Measurements from ENCODE around the gene REN. TPM values are rescaled to one million over a fixed set of nuclear protein-coding genes. Genes with fewer than 3 reads are reported as not detected.

Gene REN
- under 1 TPM in 2 of 4 donors, not detected in 2; 0.17 to 0.26 TPM for total RNA-seq

GRCh38 chr1:204166219-204166618, at the start of gene REN:
REN (minus strand) TSS chr1:204166337; CDS start chr1:204166293, 44 bp downstream.
- TF ChIP-seq POLR2A (IDR thresholded peaks at IDR 0.05): no peak
- TF ChIP-seq CTCF (IDR thresholded peaks at IDR 0.05): no peak
- no peak for DNase-seq (ENCODE audit: low spot score in 2 of 2)
- intact Hi-C loops (cut with DNase I; ENCODE audit: low total_unique reads): no loop called here
- WGBS, 2 donors: 57 to 59% methylated on average over 5 of the region's 5 CpGs
- no peak within 1 kb of the TSS for H3K4me3 ChIP-seq (ENCODE audit: low read depth, poor library complexity, severe bottlenecking)

GRCh38 chr1:204213668-204214662, 47.8 kb upstream of the REN start, which contains the start of gene GOLT1A:
GOLT1A (minus strand) TSS chr1:204213988; CDS start chr1:204213906, 82 bp downstream.
- peak; percentile 38 to 89 for DNase-seq (ENCODE audit: low spot score in 2 of 2)
- intact Hi-C loops (cut with DNase I; ENCODE audit: low total_unique reads): loop anchor here (10.0 kb wide), 1 partner anchor 151 kb away; no protein-coding TSS in a partner anchor

GRCh38 chr1:204212715-204213114, 46.6 kb upstream of the REN start:
- DNase-seq (ENCODE audit: low spot score in 2 of 2): peak in 1 of 2 donors; percentile 26
- H3K4me3 ChIP-seq (ENCODE audit: low read depth, poor library complexity, severe bottlenecking): no peak overlapping the region
- 93 to 96% methylated on average over 3 of the region's 3 CpGs for WGBS, 2 donors
- TF ChIP-seq POLR2A (IDR thresholded peaks at IDR 0.05) (no peak), CTCF (IDR thresholded peaks at IDR 0.05) (no peak)
- intact Hi-C loops (cut with DNase I; ENCODE audit: low total_unique reads): loop anchor here (10.0 kb wide), 1 partner anchor 152 kb away; no protein-coding TSS in a partner anchor

More at GRCh38 chr1:204213668-204214662, 47.8 kb upstream of the REN start, which contains the start of gene GOLT1A:
- TF ChIP-seq POLR2A (IDR thresholded peaks at IDR 0.05) (no peak), CTCF (IDR thresholded peaks at IDR 0.05) (no peak)
- WGBS, 2 donors: 12 to 15% methylated on average over 40 to 41 of the region's 41 CpGs
- no peak within 1 kb of the TSS for H3K4me3 ChIP-seq (ENCODE audit: low read depth, poor library complexity, severe bottlenecking)

- no peak for TF ChIP-seq POLR2A (IDR thresholded peaks at IDR 0.05)
- no peak for TF ChIP-seq CTCF (IDR thresholded peaks at IDR 0.05)
- peak in 1 of 2 donors; percentile 48 for DNase-seq (ENCODE audit: low spot score in 2 of 2)
- WGBS, 2 donors: 88 to 90% methylated on average over 7 of the region's 7 CpGs
- intact Hi-C loops (cut with DNase I; ENCODE audit: low total_unique reads): loop anchor here (10.0 kb wide), 1 partner anchor 154 kb away; no protein-coding TSS in a partner anchor
- no peak overlapping the region for H3K4me3 ChIP-seq (ENCODE audit: low read depth, poor library complexity, severe bottlenecking)
Observed at GRCh38 chr1:204211046-204211445, 44.9 kb upstream of the REN start.

- intact Hi-C loops (cut with DNase I; ENCODE audit: low total_unique reads): no loop called here
- no peak overlapping the region for H3K4me3 ChIP-seq (ENCODE audit: low read depth, poor library complexity, severe bottlenecking)
- no peak for TF ChIP-seq POLR2A (IDR thresholded peaks at IDR 0.05)
- peak in 1 of 3 donors; percentile 70 for TF ChIP-seq CTCF (IDR thresholded peaks at IDR 0.05)
- WGBS, 2 donors: 19 to 21% methylated on average over 13 of the region's 13 CpGs
- DNase-seq (ENCODE audit: low spot score in 2 of 2): peak; percentile 59 to 95
Observed at GRCh38 chr1:204207136-204207616, 41.0 kb upstream of the REN start.
